ENCODE data around the gene TNIP3.

DNA sequence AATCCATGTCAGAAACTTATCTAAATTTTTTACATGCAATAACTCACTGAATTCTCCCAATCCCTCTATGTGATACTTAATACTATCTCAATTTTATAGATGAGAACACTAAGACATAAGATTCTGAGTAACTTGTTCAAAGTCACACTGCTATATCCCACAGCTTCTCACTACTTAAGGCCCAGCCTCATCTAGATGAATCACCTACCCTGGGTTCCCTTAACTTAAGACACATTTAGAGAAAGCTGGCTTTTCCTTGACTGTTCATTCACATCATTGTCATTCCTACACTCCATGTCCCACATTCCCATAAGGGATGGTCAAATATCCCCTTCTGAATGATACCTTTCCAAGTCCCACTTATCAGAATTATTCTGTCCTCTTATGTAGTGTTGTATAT, 21.0 kb downstream of the TNIP3 start:
- TF ChIP-seq EZH2 (IDR thresholded peaks at IDR 0.05; ENCODE audit: low read length), result no peak
- TF ChIP-seq, protein P1, sequence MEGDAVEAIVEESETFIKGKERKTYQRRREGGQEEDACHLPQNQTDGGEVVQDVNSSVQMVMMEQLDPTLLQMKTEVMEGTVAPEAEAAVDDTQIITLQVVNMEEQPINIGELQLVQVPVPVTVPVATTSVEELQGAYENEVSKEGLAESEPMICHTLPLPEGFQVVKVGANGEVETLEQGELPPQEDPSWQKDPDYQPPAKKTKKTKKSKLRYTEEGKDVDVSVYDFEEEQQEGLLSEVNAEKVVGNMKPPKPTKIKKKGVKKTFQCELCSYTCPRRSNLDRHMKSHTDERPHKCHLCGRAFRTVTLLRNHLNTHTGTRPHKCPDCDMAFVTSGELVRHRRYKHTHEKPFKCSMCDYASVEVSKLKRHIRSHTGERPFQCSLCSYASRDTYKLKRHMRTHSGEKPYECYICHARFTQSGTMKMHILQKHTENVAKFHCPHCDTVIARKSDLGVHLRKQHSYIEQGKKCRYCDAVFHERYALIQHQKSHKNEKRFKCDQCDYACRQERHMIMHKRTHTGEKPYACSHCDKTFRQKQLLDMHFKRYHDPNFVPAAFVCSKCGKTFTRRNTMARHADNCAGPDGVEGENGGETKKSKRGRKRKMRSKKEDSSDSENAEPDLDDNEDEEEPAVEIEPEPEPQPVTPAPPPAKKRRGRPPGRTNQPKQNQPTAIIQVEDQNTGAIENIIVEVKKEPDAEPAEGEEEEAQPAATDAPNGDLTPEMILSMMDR (optimal IDR thresholded peaks at IDR 0.05 in 1 of 3, IDR thresholded peaks at IDR 0.05 in 1 of 3, conservative IDR thresholded peaks at IDR 0.05 in 1 of 3; ENCODE audit: extremely low read depth in 1 of 3, insufficient read depth in 2 of 3, low read length in 3 of 3), result no peak

Data from keratinocyte (primary cell).